Activated CD4-positive, alpha-beta T cell treated with anti-CD3 and anti-CD28 coated beads for 24 hours (primary cell): ENCODE measurements around the gene GPR35.
"Not testable (repeated sequence)": the region's sequence is repeated elsewhere in the genome, so short reads cannot be mapped to it uniquely, and the experiment has no call there.

Experiments
- DNase-seq, 2 donors: peaks; one replicate each; pipeline ENCODE4 v3.0.0-alpha.2; 2020; ENCODE audit warnings: low read depth in 2 of 2

The GPR35 gene

GRCh38 chr2:240603081-240603835 lies 22.0 kb upstream of the GPR35 start:
- no peak for DNase-seq

GRCh38 chr2:240603846-240604245 lies 21.4 kb upstream of the GPR35 start:
- DNase-seq = no peak

- DNase-seq = no peak
Observed at GRCh38 chr2:240604291-240604938, 20.9 kb upstream of the GPR35 start.

GRCh38 chr2:240604939-240605716 lies 20.2 kb upstream of the GPR35 start:
- no peak for DNase-seq

GRCh38 chr2:240605867-240606743 lies 19.2 kb upstream of the GPR35 start:
- no peak for DNase-seq

- DNase-seq = no peak
Observed at GRCh38 chr2:240611601-240612210, 13.6 kb upstream of the GPR35 start.

- DNase-seq = no peak
Observed at GRCh38 chr2:240613781-240614180, 11.5 kb upstream of the GPR35 start.

- no peak for DNase-seq
Observed at GRCh38 chr2:240614391-240614790, 10.9 kb upstream of the GPR35 start.

- no peak for DNase-seq
Observed at GRCh38 chr2:240615396-240615795, 9.9 kb upstream of the GPR35 start.

- no peak for DNase-seq
Observed at GRCh38 chr2:240615820-240616547, 9.3 kb upstream of the GPR35 start.

GRCh38 chr2:240616860-240617666 lies 8.2 kb upstream of the GPR35 start:
- DNase-seq = not testable (repeated sequence)

GRCh38 chr2:240618776-240619175 lies 6.5 kb upstream of the GPR35 start:
- DNase-seq = no peak

GRCh38 chr2:240619506-240620148 lies 5.7 kb upstream of the GPR35 start:
- DNase-seq = no peak

GRCh38 chr2:240620149-240620731 lies 5.0 kb upstream of the GPR35 start:
- no peak for DNase-seq

GRCh38 chr2:240620859-240621258 lies 4.4 kb upstream of the GPR35 start:
- no peak for DNase-seq

GRCh38 chr2:240622060-240622411 lies 3.2 kb upstream of the GPR35 start:
- no peak for DNase-seq

- DNase-seq = peak in 1 of 2 donors; percentile 40
Observed at GRCh38 chr2:240622531-240623235, 2.6 kb upstream of the GPR35 start.

- no peak for DNase-seq
Observed at GRCh38 chr2:240623531-240624010, 1.7 kb upstream of the GPR35 start.
